Spleen (tissue), 11 donors: ENCODE data around the gene PLCH2. TPM values are rescaled to one million over a fixed set of nuclear protein-coding genes. Genes with fewer than 3 reads are reported as not detected.

ENCODE experiments used
- DNase-seq: peaks from one replicate; pipeline ENCODE4 v3.0.0-alpha.2; 2020
- H3K27ac ChIP-seq, 8 donors: fragments of 200-600 bp; sonication (generic) in 7 of 8; 1 replicate in 4 of 8; 2 replicates in 4 of 8; pipeline versions ENCODE4 v1.5.0 to v1.8.0; 2016 to 2021; ENCODE audit warnings: inconsistent platforms in 4 of 8, mild to moderate bottlenecking in 4 of 8, moderate library complexity in 1 of 8
- H3K27me3 ChIP-seq, 7 donors: fragments of 200-600 bp; sonication (generic) in 6 of 7; replicated peaks in 1 of 7; 1 replicate in 4 of 7; 2 replicates in 3 of 7; pipeline versions ENCODE4 v1.5.0 to v1.8.0; 2016 to 2021; ENCODE audit warnings: inconsistent platforms in 3 of 7, mild to moderate bottlenecking in 1 of 7
- H3K36me3 ChIP-seq, 6 donors: fragments of 200-600 bp; sonication (generic) in 5 of 6; 1 replicate in 4 of 6; 2 replicates in 2 of 6; pipeline versions ENCODE4 v1.5.0 to v1.8.0; 2016 to 2021; ENCODE audit warnings: inconsistent platforms in 2 of 6
- H3K4me1 ChIP-seq, 6 donors: fragments of 200-600 bp; sonication (generic) in 5 of 6; 1 replicate in 3 of 6; 2 replicates in 3 of 6; pipeline versions ENCODE4 v1.5.0 to v1.8.0; 2016 to 2021; ENCODE audit warnings: inconsistent platforms in 3 of 6
- H3K4me3 ChIP-seq, 8 donors: fragments of 200-600 bp; sonication (generic) in 7 of 8; 1 replicate in 4 of 8; 2 replicates in 4 of 8; pipeline versions ENCODE4 v1.5.0 to v1.8.0; 2016 to 2021; ENCODE audit warnings: inconsistent platforms in 4 of 8, mild to moderate bottlenecking in 4 of 8, moderate library complexity in 2 of 8
- H3K9me3 ChIP-seq, 8 donors: fragments of 200-600 bp; sonication (generic) in 7 of 8; 1 replicate in 4 of 8; 2 replicates in 4 of 8; pipeline versions ENCODE4 v1.5.0 to v1.8.0; 2016 to 2021; ENCODE audit warnings: inconsistent platforms in 4 of 8
- POLR2A ChIP-seq, 3 donors: fragments of 450-650 bp; IDR thresholded peaks; one replicate each; pipeline ENCODE4 v1.5.1; 2017; ENCODE audit warnings: antibody characterized with exemption in 3 of 3, mild to moderate bottlenecking in 1 of 3
- POLR2AphosphoS5 ChIP-seq, 3 donors: sonication (generic); formaldehyde crosslinking; IDR thresholded peaks; one replicate each; pipeline ENCODE4 v1.5.1; 2017; ENCODE audit warnings: antibody characterized with exemption in 3 of 3
- WGBS, 5 donors: extraction: QIAGEN DNeasy Blood & Tissue Kit in 3 of 5; methylation state at CpG; one replicate each; pipeline versions ENCODE4 v1.1.5 to v1.1.7; 2013 to 2018; 5-methylcytosine and 5-hydroxymethylcytosine counted together
- intact Hi-C: fragments of 100-400 bp; cut with DNase I; formaldehyde crosslinking; loops from one replicate; pipeline ENCODE4 v1.15.0; 2023; ENCODE audit warnings: low total_unique reads
- polyA plus RNA-seq, 3 donors: library from polyadenylated mRNA; stranded (reverse); fragments of 200-250 nt; gene quantifications; one replicate each; pipeline ENCODE4 v1.2.1, GENCODE V29; 2013
- total RNA-seq, 7 donors: library from RNA; depleted of rRNA in 3 of 7; stranded (reverse); fragments of >200 nt in 3 of 7; fragmentation: NEBNext Ultra II Directional in 4 of 7; extraction: Animal tissue kit (Norgen Biotek cat#: 25700) in 4 of 7; gene quantifications; one replicate each; pipeline versions ENCODE4 v1.1.0 to v1.2.1, GENCODE V29; 2016 to 2021
- TF ChIP-seq, protein P1 (sequence below), 11 experiments: fragments of 200-600 bp in 7 of 11; fragments of 450-650 bp in 4 of 11; sonication (generic) in 4 of 11; IDR thresholded peaks in 8 of 11; conservative IDR thresholded peaks in 3 of 11; 1 replicate in 7 of 11; 2 replicates in 4 of 11; pipeline versions ENCODE4 v1.4.0 to v1.8.0; 2016 to 2021; ENCODE audit warnings: antibody characterized with exemption in 11 of 11, inconsistent platforms in 4 of 11, mild to moderate bottlenecking in 1 of 11
- donor health status: healthy with polysubstance abuse.
- donor health status: DM: no; HTN: no; CAD: no; lungs with moderate emphysema.
- donor health status: DM: no; HTN: no; CAD: no.
- donor health status: Bipolar disorder and iron deficiency.
- donor health status: healthy.
- donor health status: DM: no; HTN: no; CAD: no.
- donor health status: DM: yes; HTN: yes; CAD: no.

The PLCH2 gene
- total and polyA plus RNA-seq, 10 donors = 2.2 to 21.0 (median 8.9) TPM

DNA sequence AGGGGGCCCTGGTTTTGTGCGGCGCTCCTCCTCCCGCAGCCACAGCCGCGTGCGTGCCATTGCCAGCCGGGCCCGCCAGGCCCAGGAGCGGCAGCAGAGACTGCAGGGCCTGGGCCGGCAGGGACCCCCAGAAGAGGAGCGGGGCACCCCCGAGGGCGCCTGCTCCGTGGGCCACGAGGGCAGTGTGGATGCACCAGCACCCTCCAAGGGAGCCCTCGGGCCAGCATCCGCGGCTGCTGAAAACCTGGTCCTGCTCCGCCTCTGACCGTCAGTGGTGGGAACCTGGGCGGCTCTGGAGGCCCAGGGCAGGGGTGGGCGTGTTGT lies 28.8 kb downstream of the PLCH2 start:
- Histone ChIP-seq H3K9me3 (no peaks in the 10 kb centered on the region), H3K4me3 (no peak overlapping the region), H3K4me1 (peaks cover 4 to 61% (median 29%) of the 10 kb centered on the region in 6 donors), H3K36me3 (peaks cover 0 to 31% (median 27%) of the 10 kb centered on the region in 6 donors), H3K27me3 (peaks cover 0 to 43% (median 13%) of the 10 kb centered on the region in 7 donors), H3K27ac (no peak overlapping the region)
- TF ChIP-seq POLR2A (IDR thresholded peaks at IDR 0.05) = no peak
- TF ChIP-seq POLR2AphosphoS5 (IDR thresholded peaks at IDR 0.05) = peak in 1 of 3 donors; percentile 2
- intact Hi-C loops = no loop called here
- no peak for DNase-seq
- WGBS, 5 donors = 29 to 72% (median 62%) methylated on average over 4 to 22 of the region's 22 CpGs; no CpG with 5 or more reads in 1 of the 5 donors

DNA sequence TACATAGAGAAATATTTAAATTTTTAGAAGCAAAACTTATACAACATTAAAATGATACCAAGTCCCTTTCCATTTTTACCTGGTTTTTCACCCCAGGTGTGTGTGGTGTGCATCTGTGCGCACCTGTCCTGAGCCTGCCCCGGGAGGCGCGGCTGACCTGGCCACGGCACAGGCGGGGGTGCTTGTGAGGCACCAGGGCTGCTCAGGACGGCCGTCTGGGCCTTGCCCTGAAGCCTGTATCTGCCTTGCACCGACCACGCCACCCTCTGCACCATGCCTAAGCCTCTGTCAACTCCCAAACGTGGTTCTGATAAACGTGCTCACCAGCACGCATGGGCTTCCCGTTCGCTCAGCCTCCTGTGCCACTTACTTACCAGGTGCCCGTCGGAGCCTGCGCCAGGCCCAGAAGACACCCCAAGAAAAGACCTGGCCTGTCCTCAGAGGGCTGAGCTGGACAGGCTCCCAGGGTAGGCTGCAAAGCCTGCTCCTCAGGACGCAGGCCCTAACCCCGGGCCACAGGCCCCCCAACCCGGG lies 29.4 kb downstream of the PLCH2 start:
- no peak for DNase-seq
- intact Hi-C loops = no loop called here
- peaks cover 0 to 55% (median 23%) of the 10 kb centered on the region in 6 donors for H3K4me1 ChIP-seq
- H3K9me3 ChIP-seq = no peaks in the 10 kb centered on the region
- H3K27ac ChIP-seq = no peak overlapping the region
- no peak overlapping the region for H3K4me3 ChIP-seq
- TF ChIP-seq, protein P1, sequence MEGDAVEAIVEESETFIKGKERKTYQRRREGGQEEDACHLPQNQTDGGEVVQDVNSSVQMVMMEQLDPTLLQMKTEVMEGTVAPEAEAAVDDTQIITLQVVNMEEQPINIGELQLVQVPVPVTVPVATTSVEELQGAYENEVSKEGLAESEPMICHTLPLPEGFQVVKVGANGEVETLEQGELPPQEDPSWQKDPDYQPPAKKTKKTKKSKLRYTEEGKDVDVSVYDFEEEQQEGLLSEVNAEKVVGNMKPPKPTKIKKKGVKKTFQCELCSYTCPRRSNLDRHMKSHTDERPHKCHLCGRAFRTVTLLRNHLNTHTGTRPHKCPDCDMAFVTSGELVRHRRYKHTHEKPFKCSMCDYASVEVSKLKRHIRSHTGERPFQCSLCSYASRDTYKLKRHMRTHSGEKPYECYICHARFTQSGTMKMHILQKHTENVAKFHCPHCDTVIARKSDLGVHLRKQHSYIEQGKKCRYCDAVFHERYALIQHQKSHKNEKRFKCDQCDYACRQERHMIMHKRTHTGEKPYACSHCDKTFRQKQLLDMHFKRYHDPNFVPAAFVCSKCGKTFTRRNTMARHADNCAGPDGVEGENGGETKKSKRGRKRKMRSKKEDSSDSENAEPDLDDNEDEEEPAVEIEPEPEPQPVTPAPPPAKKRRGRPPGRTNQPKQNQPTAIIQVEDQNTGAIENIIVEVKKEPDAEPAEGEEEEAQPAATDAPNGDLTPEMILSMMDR (IDR thresholded peaks at IDR 0.05 in 8 of 11, conservative IDR thresholded peaks at IDR 0.05 in 3 of 11) = no peak
- peak; percentile 15 to 31 (median 30) for TF ChIP-seq POLR2AphosphoS5 (IDR thresholded peaks at IDR 0.05)
- H3K36me3 ChIP-seq = peaks cover 2 to 37% (median 34%) of the 10 kb centered on the region in 6 donors
- H3K27me3 ChIP-seq = peaks cover 0 to 39% (median 13%) of the 10 kb centered on the region in 7 donors
- 75 to 87% (median 84%) methylated on average over 21 of the region's 21 CpGs for WGBS, 5 donors

GRCh38 chr1:2506007-2506860 lies 30.1 kb downstream of the PLCH2 start:
- DNase-seq = no peak
- no peak overlapping the region for H3K27ac ChIP-seq
- peaks cover 0 to 49% (median 18%) of the 10 kb centered on the region in 6 donors for H3K4me1 ChIP-seq
- 58 to 75% (median 69%) methylated on average over 21 to 30 of the region's 30 CpGs for WGBS, 5 donors
- peaks cover 6 to 44% (median 41%) of the 10 kb centered on the region in 6 donors for H3K36me3 ChIP-seq
- intact Hi-C loops = no loop called here
- TF ChIP-seq, protein P1 (IDR thresholded peaks at IDR 0.05 in 8 of 11, conservative IDR thresholded peaks at IDR 0.05 in 3 of 11) = no peak
- TF ChIP-seq POLR2AphosphoS5 (IDR thresholded peaks at IDR 0.05) (peak in 2 of 3 donors; percentile 3 to 46), POLR2A (IDR thresholded peaks at IDR 0.05) (no peak)
- H3K27me3 ChIP-seq = peaks cover 0 to 39% (median 13%) of the 10 kb centered on the region in 7 donors
- H3K4me3 ChIP-seq = no peak overlapping the region
- no peaks in the 10 kb centered on the region for H3K9me3 ChIP-seq

DNA sequence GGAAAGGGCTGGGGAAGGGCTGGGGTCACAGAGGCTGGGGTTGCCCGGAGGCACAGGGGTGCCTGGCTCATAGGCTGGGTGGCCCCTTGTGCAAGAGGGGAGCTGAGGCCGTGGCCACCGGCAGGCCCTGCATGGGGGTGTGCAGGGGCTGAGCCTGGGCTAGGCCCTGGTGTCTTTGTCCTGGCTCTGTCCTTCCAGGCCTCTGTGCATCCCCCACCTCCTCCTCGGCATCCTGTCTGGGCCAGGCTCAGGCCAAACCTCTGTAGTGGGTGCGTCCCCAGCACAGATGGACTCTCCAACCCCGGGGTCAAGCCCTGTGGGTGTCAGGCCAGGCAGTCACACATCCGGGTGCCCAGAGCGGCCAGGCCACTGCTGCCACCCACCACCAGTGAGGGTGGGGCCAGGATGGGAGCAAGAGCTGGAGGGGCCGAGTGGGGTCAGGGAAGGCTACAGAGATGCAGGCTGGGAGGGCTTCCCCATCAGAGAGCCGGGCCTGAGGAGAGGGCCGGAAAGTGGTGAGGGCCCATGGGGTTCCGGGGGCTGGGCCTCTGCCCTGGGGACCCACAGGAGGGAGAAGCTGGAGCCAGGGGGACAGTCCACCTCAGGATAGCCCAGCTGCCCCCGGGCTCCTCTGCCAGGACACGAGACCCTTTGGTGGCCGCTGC lies 30.9 kb downstream of the PLCH2 start:
- Histone ChIP-seq H3K27me3 (peaks cover 0 to 36% (median 13%) of the 10 kb centered on the region in 7 donors), H3K36me3 (peaks cover 6 to 52% (median 49%) of the 10 kb centered on the region in 6 donors), H3K4me1 (peaks cover 0 to 41% (median 15%) of the 10 kb centered on the region in 6 donors), H3K4me3 (no peak overlapping the region), H3K27ac (no peak overlapping the region), H3K9me3 (no peaks in the 10 kb centered on the region)
- peak; percentile 29 to 78 (median 41) for TF ChIP-seq POLR2AphosphoS5 (IDR thresholded peaks at IDR 0.05)
- no peak for TF ChIP-seq POLR2A (IDR thresholded peaks at IDR 0.05)
- DNase-seq = no peak
- intact Hi-C loops = no loop called here
- 63 to 77% (median 68%) methylated on average over 9 to 15 of the region's 15 CpGs for WGBS, 5 donors
